Left lung (tissue), 10 donors: ENCODE measurements around the gene MSX1. TPM values are rescaled to one million over a fixed set of nuclear protein-coding genes. Genes with fewer than 3 reads are reported as not detected.

ENCODE experiments used
- ATAC-seq: fragments of 200-7000 bp; cut with Tn5 transposase; one replicate; pipeline ENCODE4 v1.9.1; 2020; ENCODE audit warnings: moderate library complexity
- DNase-seq, 4 donors: peaks; one replicate each; pipeline ENCODE4 v3.0.0-alpha.2; 2013 to 2020
- H3K27ac ChIP-seq, 2 donors: fragments of 200-600 bp; sonication (generic) in 1 of 2; one replicate each; pipeline versions ENCODE4 v1.5.0 to v1.8.0; 2020 to 2021
- H3K27me3 ChIP-seq, 2 donors: fragments of 200-600 bp; sonication (generic) in 1 of 2; one replicate each; pipeline versions ENCODE4 v1.5.0 to v1.8.0; 2020 to 2021
- H3K36me3 ChIP-seq, 2 donors: fragments of 200-600 bp; sonication (generic) in 1 of 2; one replicate each; pipeline versions ENCODE4 v1.5.0 to v1.8.0; 2020 to 2021
- H3K4me1 ChIP-seq, 2 donors: fragments of 200-600 bp; one replicate each; pipeline ENCODE4 v1.8.0; 2021
- H3K4me3 ChIP-seq, 2 donors: fragments of 200-600 bp; sonication (generic) in 1 of 2; one replicate each; pipeline versions ENCODE4 v1.5.0 to v1.8.0; 2020 to 2021; ENCODE audit warnings: mild to moderate bottlenecking in 1 of 2
- H3K9me3 ChIP-seq, 2 donors: fragments of 200-600 bp; sonication (generic) in 1 of 2; one replicate each; pipeline versions ENCODE4 v1.5.0 to v1.8.0; 2020 to 2021
- CTCF ChIP-seq, 2 donors: fragments of 200-600 bp; sonication (generic) in 1 of 2; IDR thresholded peaks; one replicate each; pipeline versions ENCODE4 v1.5.0 to v1.8.0; 2021; ENCODE audit warnings: antibody characterized with exemption in 2 of 2
- intact Hi-C, 2 donors: fragments of 100-400 bp; cut with DNase I; formaldehyde crosslinking; loops; one replicate each; pipeline versions ENCODE4 v1.11.2 to v1.14.2; 2022
- polyA plus RNA-seq, 6 donors: library from polyadenylated mRNA; unstranded; fragments of 120-200 nt; gene quantifications; one replicate each; pipeline ENCODE4 v1.2.1, GENCODE V29; 2013; ENCODE audit not compliant: insufficient read length in 6 of 6
- total RNA-seq, 2 donors: library from RNA; stranded (reverse); fragmentation: NEBNext Ultra II Directional; extraction: Animal tissue kit (Norgen Biotek cat#: 25700); gene quantifications; one replicate each; pipeline ENCODE4 v1.2.1, GENCODE V29; 2021
- donor health status: DM: no; HTN: yes; CAD: no.
- donor health status: DM: no; HTN: no; CAD: no.

Gene MSX1
- total and polyA plus RNA-seq, 8 donors = 1.2 to 4.2 (median 2.0) TPM

- ATAC-seq (no peak), DNase-seq (no peak)
- H3K36me3 ChIP-seq = no peaks in the 10 kb centered on the region
- H3K4me3 ChIP-seq = no peak overlapping the region
- H3K27ac ChIP-seq = no peak overlapping the region
- no peaks in the 10 kb centered on the region for H3K9me3 ChIP-seq
- intact Hi-C loops = no loop called here
- peaks cover 0 to 96% of the 10 kb centered on the region in 2 donors for H3K27me3 ChIP-seq
- H3K4me1 ChIP-seq = no peaks in the 10 kb centered on the region
- TF ChIP-seq CTCF (IDR thresholded peaks at IDR 0.05) = no peak
These were observed 12.5 kb upstream of the MSX1 start for GRCh38 chr4:4847011-4847410.

- Histone ChIP-seq H3K27me3 (peaks cover 14 to 99% of the 10 kb centered on the region in 2 donors), H3K4me3 (no peak overlapping the region), H3K4me1 (peaks cover 6 to 13% of the 10 kb centered on the region in 2 donors), H3K27ac (no peak overlapping the region), H3K9me3 (no peaks in the 10 kb centered on the region), H3K36me3 (no peaks in the 10 kb centered on the region)
- TF ChIP-seq CTCF (IDR thresholded peaks at IDR 0.05) = no peak
- ATAC-seq (no peak), DNase-seq (peak in 2 of 4 donors; percentile 21 to 35)
- intact Hi-C loops = no loop called here
These were observed 10.9 kb upstream of the MSX1 start for GRCh38 chr4:4848540-4848939.

GRCh38 chr4:4849106-4849505 lies 10.4 kb upstream of the MSX1 start:
- Histone ChIP-seq H3K27ac (no peak overlapping the region), H3K4me1 (peaks cover 6 to 15% of the 10 kb centered on the region in 2 donors), H3K9me3 (no peaks in the 10 kb centered on the region), H3K4me3 (no peak overlapping the region), H3K27me3 (peaks cover 20 to 100% of the 10 kb centered on the region in 2 donors), H3K36me3 (no peaks in the 10 kb centered on the region)
- no peak for TF ChIP-seq CTCF (IDR thresholded peaks at IDR 0.05)
- ATAC-seq (no peak), DNase-seq (peak in 2 of 4 donors; percentile 22 to 29)
- intact Hi-C loops = no loop called here

GRCh38 chr4:4849524-4850193 lies 9.8 kb upstream of the MSX1 start:
- no peaks in the 10 kb centered on the region for H3K9me3 ChIP-seq
- no peak overlapping the region for H3K4me3 ChIP-seq
- no peak for TF ChIP-seq CTCF (IDR thresholded peaks at IDR 0.05)
- intact Hi-C loops = no loop called here
- ATAC-seq = no peak
- no peaks in the 10 kb centered on the region for H3K36me3 ChIP-seq
- H3K27ac ChIP-seq = no peak overlapping the region
- H3K27me3 ChIP-seq = peaks cover 25 to 100% of the 10 kb centered on the region in 2 donors
- peaks cover 6 to 15% of the 10 kb centered on the region in 2 donors for H3K4me1 ChIP-seq
- peak in 2 of 4 donors; percentile 16 to 23 for DNase-seq

- DNase-seq (peak in 1 of 4 donors; percentile 27), ATAC-seq (no peak)
- TF ChIP-seq CTCF (IDR thresholded peaks at IDR 0.05) = no peak
- intact Hi-C loops = no loop called here
- H3K27ac ChIP-seq = no peak overlapping the region
- no peaks in the 10 kb centered on the region for H3K36me3 ChIP-seq
- no peaks in the 10 kb centered on the region for H3K9me3 ChIP-seq
- peaks cover 39 to 100% of the 10 kb centered on the region in 2 donors for H3K27me3 ChIP-seq
- H3K4me3 ChIP-seq = no peak overlapping the region
- peaks cover 6 to 15% of the 10 kb centered on the region in 2 donors for H3K4me1 ChIP-seq
These were observed 8.4 kb upstream of the MSX1 start for GRCh38 chr4:4851081-4851480.
